Ovary (tissue), 3 donors: ENCODE data around the gene PPP2R5C.

Experiments used
- CTCF ChIP-seq, 3 donors: fragments of 450-650 bp in 2 of 3; fragments of 200-600 bp in 1 of 3; IDR thresholded peaks; one replicate each; pipeline versions ENCODE4 v1.5.1 to v1.8.0; 2016 to 2022; ENCODE audit warnings: antibody characterized with exemption in 3 of 3, mild to moderate bottlenecking in 1 of 3
- EP300 ChIP-seq: sonication (generic); formaldehyde crosslinking; IDR thresholded peaks from one replicate; pipeline ENCODE4 v1.6.1; 2017; ENCODE audit warnings: antibody characterized with exemption
- POLR2A ChIP-seq: fragments of 450-650 bp; IDR thresholded peaks from one replicate; pipeline ENCODE4 v1.6.1; 2017; ENCODE audit warnings: antibody characterized with exemption, mild to moderate bottlenecking, moderate library complexity
- donor health status: DM: no; HTN: no; CAD: no.

DNA sequence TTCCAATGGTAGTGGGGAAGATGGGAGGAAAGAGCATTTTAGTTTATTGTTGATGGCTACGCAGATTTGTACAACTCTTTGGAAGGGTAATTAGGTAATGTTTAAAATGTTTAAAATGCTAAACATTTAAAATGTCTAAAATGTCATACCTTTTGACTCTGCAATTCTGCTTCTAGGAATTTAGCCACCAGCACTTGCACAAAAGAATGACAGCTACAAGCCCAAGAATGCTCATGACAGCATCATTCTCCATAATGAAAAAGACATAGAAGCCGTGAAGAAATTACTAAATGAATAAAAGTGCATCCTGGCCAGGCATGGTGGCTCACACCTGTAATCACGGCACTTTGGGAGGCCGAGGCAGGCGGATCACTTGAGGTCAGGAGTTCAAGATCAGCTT is 182.9 kb downstream of the PPP2R5C start:
- TF ChIP-seq POLR2A (no peak), CTCF (IDR thresholded peaks at IDR 0.05) (no peak), EP300 (no peak)
